ENCODE data around the gene PIGR. TPM values are rescaled to one million over a fixed set of nuclear protein-coding genes. Genes with fewer than 3 reads are reported as not detected.
A peak's percentile ranks its signal among the peaks of the same experiment; 100 is the strongest.

PIGR gene
- total RNA-seq, 1 donor from 2014 or later: not detected

DNA sequence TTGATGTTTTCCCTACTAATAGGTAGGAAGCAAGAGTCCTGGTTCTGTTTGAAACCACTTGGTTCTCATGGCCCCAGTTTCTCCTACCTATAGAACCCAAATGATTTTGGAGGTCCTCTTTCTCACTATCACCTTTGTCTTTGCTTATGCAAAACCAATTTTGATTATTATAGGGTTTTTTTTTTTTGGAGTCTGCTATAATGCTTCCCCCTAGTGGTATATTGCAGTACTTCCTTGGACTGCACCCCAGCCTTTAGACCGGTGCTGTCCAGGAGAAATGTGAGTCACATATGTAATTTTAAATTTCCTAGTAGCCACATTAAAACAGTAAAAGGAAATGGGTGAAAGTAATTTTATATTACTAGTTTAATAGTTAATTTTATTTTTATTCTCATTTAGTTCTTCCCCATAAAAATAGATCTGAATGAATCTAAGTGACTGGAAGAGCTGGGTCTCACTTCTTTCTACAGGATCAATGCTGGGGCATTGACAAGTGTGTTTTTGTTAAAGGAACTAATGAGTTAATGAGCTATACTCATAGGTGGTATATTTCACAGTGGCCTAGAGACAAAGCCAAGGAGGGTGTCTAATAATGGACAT, 35.1 kb downstream of the PIGR start:
- Mint-ChIP-seq H3K4me1 (ENCODE audit: unreplicated experiment) (peaks cover 3% of the 10 kb centered on the region), H3K27ac (ENCODE audit: unreplicated experiment) (no peak overlapping the region), H3K4me3 (ENCODE audit: unreplicated experiment) (no peak overlapping the region), H3K27me3 (ENCODE audit: unreplicated experiment) (peaks cover 53% of the 10 kb centered on the region), H3K9me3 (ENCODE audit: unreplicated experiment) (no peaks in the 10 kb centered on the region), H3K36me3 (ENCODE audit: unreplicated experiment) (no peaks in the 10 kb centered on the region)
- DNase-seq (ENCODE audit: extremely low spot score, unreplicated experiment): no peak
- TF ChIP-seq, protein P1, sequence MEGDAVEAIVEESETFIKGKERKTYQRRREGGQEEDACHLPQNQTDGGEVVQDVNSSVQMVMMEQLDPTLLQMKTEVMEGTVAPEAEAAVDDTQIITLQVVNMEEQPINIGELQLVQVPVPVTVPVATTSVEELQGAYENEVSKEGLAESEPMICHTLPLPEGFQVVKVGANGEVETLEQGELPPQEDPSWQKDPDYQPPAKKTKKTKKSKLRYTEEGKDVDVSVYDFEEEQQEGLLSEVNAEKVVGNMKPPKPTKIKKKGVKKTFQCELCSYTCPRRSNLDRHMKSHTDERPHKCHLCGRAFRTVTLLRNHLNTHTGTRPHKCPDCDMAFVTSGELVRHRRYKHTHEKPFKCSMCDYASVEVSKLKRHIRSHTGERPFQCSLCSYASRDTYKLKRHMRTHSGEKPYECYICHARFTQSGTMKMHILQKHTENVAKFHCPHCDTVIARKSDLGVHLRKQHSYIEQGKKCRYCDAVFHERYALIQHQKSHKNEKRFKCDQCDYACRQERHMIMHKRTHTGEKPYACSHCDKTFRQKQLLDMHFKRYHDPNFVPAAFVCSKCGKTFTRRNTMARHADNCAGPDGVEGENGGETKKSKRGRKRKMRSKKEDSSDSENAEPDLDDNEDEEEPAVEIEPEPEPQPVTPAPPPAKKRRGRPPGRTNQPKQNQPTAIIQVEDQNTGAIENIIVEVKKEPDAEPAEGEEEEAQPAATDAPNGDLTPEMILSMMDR (IDR thresholded peaks at IDR 0.05): peak; percentile 87

DNA sequence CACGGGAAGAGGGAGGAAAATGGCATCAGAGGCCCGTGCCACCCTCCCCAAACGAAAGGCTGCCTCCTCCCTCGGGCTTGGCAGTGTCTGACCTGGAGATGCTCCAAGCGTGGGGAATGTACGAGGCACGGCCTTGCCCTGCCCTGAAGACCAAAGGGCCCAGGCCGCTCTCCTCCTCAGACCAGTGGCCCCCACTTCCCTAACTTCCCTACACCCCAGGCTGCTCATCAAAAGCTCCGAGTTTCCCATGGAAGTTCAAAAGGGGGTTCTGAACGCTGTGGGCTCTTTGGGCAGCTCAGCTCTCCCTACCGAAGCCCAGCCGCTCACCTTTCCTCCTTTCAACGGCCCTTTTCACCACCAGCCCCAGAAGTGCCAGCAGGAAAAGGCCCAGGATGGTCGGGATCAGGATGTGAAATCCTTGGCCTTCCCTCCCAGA, 36.4 kb downstream of the PIGR start:
- Mint-ChIP-seq H3K27ac (ENCODE audit: unreplicated experiment) (no peak overlapping the region), H3K9me3 (ENCODE audit: unreplicated experiment) (no peaks in the 10 kb centered on the region), H3K36me3 (ENCODE audit: unreplicated experiment) (no peaks in the 10 kb centered on the region), H3K4me3 (ENCODE audit: unreplicated experiment) (peak overlapping the region; percentile 58), H3K27me3 (ENCODE audit: unreplicated experiment) (peaks cover 41% of the 10 kb centered on the region), H3K4me1 (ENCODE audit: unreplicated experiment) (peaks cover 6% of the 10 kb centered on the region)
- TF ChIP-seq, protein P1 (IDR thresholded peaks at IDR 0.05): no peak
- DNase-seq (ENCODE audit: extremely low spot score, unreplicated experiment): no peak

DNA sequence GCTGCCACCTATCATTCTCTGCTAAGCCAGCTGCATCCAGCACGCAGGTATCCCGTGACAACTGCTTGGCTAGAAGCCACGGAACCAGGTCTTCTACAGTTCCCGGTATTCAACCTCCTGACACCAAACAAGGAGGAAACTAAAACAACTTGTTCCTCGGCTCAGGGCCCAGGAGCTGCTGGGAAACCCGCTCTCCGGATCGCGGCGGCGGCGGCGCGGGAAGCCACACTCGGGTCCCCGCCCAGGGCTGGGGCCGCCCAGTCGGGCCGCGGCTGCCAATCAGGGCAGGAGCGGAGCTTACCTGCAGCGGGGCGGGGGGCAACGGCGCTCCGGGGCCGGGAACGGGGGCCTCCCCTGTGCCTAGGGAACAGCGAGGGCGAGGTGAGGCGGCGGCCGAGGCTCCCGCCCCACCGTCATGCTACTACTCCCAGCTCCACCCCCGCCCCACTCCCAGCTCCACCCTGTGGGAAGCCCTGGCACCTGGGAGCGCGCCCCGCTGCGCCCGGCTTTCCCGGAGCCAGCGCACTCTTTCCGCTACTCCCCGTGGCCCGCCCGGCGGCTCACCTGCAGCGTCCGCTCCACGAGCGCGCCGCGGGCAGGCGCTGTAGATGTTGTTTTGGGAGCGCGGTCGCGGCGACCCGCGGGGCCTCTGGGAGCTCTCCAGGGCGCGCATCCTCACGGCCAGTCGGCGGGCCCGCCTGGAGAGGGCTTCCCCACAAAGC, 36.9 kb downstream of the PIGR start:
- TF ChIP-seq, protein P1 (IDR thresholded peaks at IDR 0.05): no peak
- Mint-ChIP-seq H3K27me3 (ENCODE audit: unreplicated experiment) (peaks cover 36% of the 10 kb centered on the region), H3K4me3 (ENCODE audit: unreplicated experiment) (peak overlapping the region; percentile 58), H3K4me1 (ENCODE audit: unreplicated experiment) (peaks cover 6% of the 10 kb centered on the region), H3K36me3 (ENCODE audit: unreplicated experiment) (no peaks in the 10 kb centered on the region), H3K27ac (ENCODE audit: unreplicated experiment) (no peak overlapping the region), H3K9me3 (ENCODE audit: unreplicated experiment) (no peaks in the 10 kb centered on the region)
- DNase-seq (ENCODE audit: extremely low spot score, unreplicated experiment): no peak

DNA sequence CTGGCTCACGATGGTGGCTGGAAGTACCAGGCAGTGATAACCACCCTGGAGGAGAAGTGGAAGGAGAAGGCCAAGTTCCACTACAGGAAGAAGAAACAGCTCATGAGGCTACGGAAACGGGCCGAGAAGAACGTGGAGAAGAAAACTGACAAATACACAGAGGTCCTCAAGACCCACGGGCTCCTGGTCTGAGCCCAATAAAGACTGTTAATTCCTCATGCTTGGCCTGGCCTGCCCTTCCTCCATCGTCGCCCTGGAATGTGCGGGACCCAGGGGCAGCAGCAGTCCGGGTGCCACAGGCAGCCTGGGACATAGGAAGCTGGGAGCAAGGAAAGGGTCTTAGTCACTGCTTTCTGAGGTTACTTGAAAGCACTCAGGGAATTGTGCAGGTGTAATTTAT, 38.2 kb downstream of the PIGR start:
- no peaks in the 10 kb centered on the region for H3K36me3 Mint-ChIP-seq (ENCODE audit: unreplicated experiment)
- no peak for DNase-seq (ENCODE audit: extremely low spot score, unreplicated experiment)
- H3K27me3 Mint-ChIP-seq (ENCODE audit: unreplicated experiment): peaks cover 25% of the 10 kb centered on the region
- no peak overlapping the region for H3K4me3 Mint-ChIP-seq (ENCODE audit: unreplicated experiment)
- no peak overlapping the region for H3K27ac Mint-ChIP-seq (ENCODE audit: unreplicated experiment)
- peaks cover 6% of the 10 kb centered on the region for H3K4me1 Mint-ChIP-seq (ENCODE audit: unreplicated experiment)
- TF ChIP-seq, protein P1 (IDR thresholded peaks at IDR 0.05): no peak
- H3K9me3 Mint-ChIP-seq (ENCODE audit: unreplicated experiment): no peaks in the 10 kb centered on the region

DNA sequence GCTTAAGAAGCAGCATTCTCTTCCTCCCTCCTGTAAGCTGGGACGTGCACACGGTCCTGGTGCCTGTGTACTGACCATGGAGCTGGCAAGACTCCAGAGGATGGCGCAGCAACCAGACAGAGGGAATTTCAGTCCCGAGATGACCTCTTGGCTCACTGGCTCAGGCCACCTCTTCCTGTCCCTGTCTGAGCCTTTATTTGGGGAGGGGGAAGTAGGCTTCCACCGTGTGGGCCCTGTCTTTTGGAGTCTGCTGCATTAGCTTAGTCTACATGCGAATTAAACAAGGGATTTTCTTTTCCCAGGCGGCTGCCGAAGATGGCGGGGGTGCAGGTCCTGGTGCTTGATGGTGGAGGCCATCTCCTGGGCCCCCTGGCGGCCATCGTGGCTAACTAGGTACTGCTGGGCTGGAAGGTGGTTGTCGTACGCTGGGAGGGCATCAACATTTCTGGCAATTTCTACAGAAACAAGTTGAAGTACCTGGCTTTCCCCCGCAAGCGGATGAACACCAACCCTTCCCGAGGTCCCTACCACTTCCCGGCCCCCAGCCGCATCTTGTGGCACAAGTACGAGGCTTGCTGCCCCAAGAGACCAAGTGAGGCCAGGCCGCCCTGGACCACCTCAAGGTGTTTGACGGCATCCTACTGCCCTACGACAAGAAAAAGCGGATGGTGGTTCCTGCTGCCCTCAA, 38.8 kb downstream of the PIGR start:
- Mint-ChIP-seq H3K4me3 (ENCODE audit: unreplicated experiment) (no peak overlapping the region), H3K27ac (ENCODE audit: unreplicated experiment) (no peak overlapping the region), H3K27me3 (ENCODE audit: unreplicated experiment) (peaks cover 20% of the 10 kb centered on the region), H3K4me1 (ENCODE audit: unreplicated experiment) (peaks cover 6% of the 10 kb centered on the region), H3K9me3 (ENCODE audit: unreplicated experiment) (no peaks in the 10 kb centered on the region), H3K36me3 (ENCODE audit: unreplicated experiment) (no peaks in the 10 kb centered on the region)
- no peak for DNase-seq (ENCODE audit: extremely low spot score, unreplicated experiment)
- TF ChIP-seq, protein P1 (IDR thresholded peaks at IDR 0.05): no peak

All from osteocyte (in vitro differentiated cells).